Parathyroid adenoma (tissue), 2 donors: ENCODE results near the gene ADAMTSL1.

Source experiments
- H2AFZ ChIP-seq: fragments of 300-600 bp; sonication (generic); one replicate; pipeline ENCODE4 v1.7.0; 2017; ENCODE audit warnings: antibody characterized with exemption, mild to moderate bottlenecking
- H3K27ac ChIP-seq: fragments of 300-600 bp; sonication (generic); one replicate; pipeline ENCODE4 v1.7.0; 2017
- H3K27me3 ChIP-seq: fragments of 300-600 bp; sonication (generic); one replicate; pipeline ENCODE4 v1.7.0; 2017; ENCODE audit warnings: low read length; ENCODE audit not compliant: control insufficient read depth, insufficient read depth
- H3K36me3 ChIP-seq: fragments of 300-600 bp; sonication (generic); one replicate; pipeline ENCODE4 v1.7.0; 2017; ENCODE audit warnings: low read length; ENCODE audit not compliant: control insufficient read depth, insufficient read depth
- H3K4me1 ChIP-seq: fragments of 300-600 bp; sonication (generic); one replicate; pipeline ENCODE4 v1.7.0; 2017; ENCODE audit warnings: control low read depth
- H3K4me2 ChIP-seq: fragments of 300-600 bp; sonication (generic); one replicate; pipeline ENCODE4 v1.7.0; 2017; ENCODE audit warnings: low read length
- H3K4me3 ChIP-seq: fragments of 300-600 bp; sonication (generic); one replicate; pipeline ENCODE4 v1.7.0; 2017; ENCODE audit warnings: low read depth, low read length
- H3K79me2 ChIP-seq: fragments of 300-600 bp; sonication (generic); one replicate; pipeline ENCODE4 v1.7.0; 2017; ENCODE audit warnings: control low read depth
- H3K9ac ChIP-seq: fragments of 300-600 bp; sonication (generic); one replicate; pipeline ENCODE4 v1.7.0; 2017; ENCODE audit warnings: mild to moderate bottlenecking
- H3K9me3 ChIP-seq: fragments of 300-600 bp; sonication (generic); one replicate; pipeline ENCODE4 v1.7.0; 2017; ENCODE audit warnings: low read length; ENCODE audit not compliant: control insufficient read depth
- TF ChIP-seq, protein P1 (sequence below): fragments of 300-600 bp; sonication (generic); IDR thresholded peaks from one replicate; pipeline ENCODE4 v1.7.0; 2017; ENCODE audit warnings: antibody characterized with exemption, mild to moderate bottlenecking
- donor health status: primary hyperparathyroidism.

ADAMTSL1 gene

DNA sequence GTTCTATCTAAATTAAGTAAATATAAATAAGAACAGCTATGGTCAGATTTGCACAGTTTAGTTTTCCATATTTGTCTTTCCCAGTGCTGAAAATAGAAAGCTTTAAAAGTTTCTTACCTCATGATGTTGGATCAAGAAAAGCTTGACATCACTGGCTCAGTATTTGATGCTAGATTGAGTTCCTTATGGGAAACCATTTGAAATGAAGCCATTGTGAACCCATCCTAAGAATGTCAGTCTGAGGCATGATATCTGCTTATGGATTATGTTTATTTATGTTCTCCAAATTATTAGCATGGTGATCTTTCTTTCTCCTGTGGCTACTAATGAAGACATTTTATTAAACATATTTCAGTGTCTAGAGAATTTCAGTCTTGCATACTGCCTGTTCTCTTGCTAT lies 143.0 kb downstream of the ADAMTSL1 start:
- Histone ChIP-seq H3K27ac (no peak overlapping the region), H3K9ac (no peak overlapping the region), H3K4me1 (no peaks in the 10 kb centered on the region)

GRCh38 chr9:18617759-18618158 lies 143.8 kb downstream of the ADAMTSL1 start:
- no peak overlapping the region for H2AFZ ChIP-seq
- no peaks in the 10 kb centered on the region for H3K36me3 ChIP-seq
- H3K79me2 ChIP-seq: no peaks in the 10 kb centered on the region
- H3K9me3 ChIP-seq: no peaks in the 10 kb centered on the region
- H3K9ac ChIP-seq: no peak overlapping the region
- H3K4me2 ChIP-seq: no peak overlapping the region
- TF ChIP-seq, protein P1, sequence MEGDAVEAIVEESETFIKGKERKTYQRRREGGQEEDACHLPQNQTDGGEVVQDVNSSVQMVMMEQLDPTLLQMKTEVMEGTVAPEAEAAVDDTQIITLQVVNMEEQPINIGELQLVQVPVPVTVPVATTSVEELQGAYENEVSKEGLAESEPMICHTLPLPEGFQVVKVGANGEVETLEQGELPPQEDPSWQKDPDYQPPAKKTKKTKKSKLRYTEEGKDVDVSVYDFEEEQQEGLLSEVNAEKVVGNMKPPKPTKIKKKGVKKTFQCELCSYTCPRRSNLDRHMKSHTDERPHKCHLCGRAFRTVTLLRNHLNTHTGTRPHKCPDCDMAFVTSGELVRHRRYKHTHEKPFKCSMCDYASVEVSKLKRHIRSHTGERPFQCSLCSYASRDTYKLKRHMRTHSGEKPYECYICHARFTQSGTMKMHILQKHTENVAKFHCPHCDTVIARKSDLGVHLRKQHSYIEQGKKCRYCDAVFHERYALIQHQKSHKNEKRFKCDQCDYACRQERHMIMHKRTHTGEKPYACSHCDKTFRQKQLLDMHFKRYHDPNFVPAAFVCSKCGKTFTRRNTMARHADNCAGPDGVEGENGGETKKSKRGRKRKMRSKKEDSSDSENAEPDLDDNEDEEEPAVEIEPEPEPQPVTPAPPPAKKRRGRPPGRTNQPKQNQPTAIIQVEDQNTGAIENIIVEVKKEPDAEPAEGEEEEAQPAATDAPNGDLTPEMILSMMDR: no peak
- no peak overlapping the region for H3K27ac ChIP-seq
- no peaks in the 10 kb centered on the region for H3K27me3 ChIP-seq
- no peaks in the 10 kb centered on the region for H3K4me1 ChIP-seq
- no peak overlapping the region for H3K4me3 ChIP-seq

More for the DNA sequence above, 143.0 kb downstream of the ADAMTSL1 start:
- TF ChIP-seq, protein P1: no peak
- Histone ChIP-seq H3K4me2 (no peak overlapping the region), H2AFZ (no peak overlapping the region), H3K27me3 (no peaks in the 10 kb centered on the region), H3K4me3 (no peak overlapping the region), H3K9me3 (no peaks in the 10 kb centered on the region), H3K36me3 (no peaks in the 10 kb centered on the region), H3K79me2 (no peaks in the 10 kb centered on the region)

DNA sequence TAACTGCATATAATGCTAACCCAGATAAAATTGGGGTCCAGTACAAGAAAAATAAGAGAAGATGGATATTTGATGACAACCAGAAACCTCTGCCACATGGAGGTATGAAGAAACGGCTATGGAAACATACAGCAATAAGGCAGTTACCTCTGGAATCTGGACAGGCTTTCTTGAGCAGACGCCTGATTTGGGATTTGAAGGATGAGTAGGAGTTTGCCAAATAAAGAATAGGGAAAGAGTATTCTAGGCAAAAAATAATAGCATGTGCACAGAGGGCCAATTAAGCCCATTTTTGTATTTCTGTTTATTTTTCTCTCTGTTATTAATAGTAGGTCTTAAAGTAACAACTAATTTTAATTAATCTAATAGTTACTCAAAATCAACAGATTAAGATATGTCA lies 144.9 kb downstream of the ADAMTSL1 start:
- H3K36me3 ChIP-seq: no peaks in the 10 kb centered on the region
- H3K9ac ChIP-seq: no peak overlapping the region
- TF ChIP-seq, protein P1: no peak
- no peak overlapping the region for H3K4me2 ChIP-seq
- H3K27me3 ChIP-seq: no peaks in the 10 kb centered on the region
- no peaks in the 10 kb centered on the region for H3K9me3 ChIP-seq
- H3K79me2 ChIP-seq: no peaks in the 10 kb centered on the region
- H3K4me3 ChIP-seq: no peak overlapping the region
- no peak overlapping the region for H2AFZ ChIP-seq
- no peak overlapping the region for H3K27ac ChIP-seq
- H3K4me1 ChIP-seq: no peaks in the 10 kb centered on the region

DNA sequence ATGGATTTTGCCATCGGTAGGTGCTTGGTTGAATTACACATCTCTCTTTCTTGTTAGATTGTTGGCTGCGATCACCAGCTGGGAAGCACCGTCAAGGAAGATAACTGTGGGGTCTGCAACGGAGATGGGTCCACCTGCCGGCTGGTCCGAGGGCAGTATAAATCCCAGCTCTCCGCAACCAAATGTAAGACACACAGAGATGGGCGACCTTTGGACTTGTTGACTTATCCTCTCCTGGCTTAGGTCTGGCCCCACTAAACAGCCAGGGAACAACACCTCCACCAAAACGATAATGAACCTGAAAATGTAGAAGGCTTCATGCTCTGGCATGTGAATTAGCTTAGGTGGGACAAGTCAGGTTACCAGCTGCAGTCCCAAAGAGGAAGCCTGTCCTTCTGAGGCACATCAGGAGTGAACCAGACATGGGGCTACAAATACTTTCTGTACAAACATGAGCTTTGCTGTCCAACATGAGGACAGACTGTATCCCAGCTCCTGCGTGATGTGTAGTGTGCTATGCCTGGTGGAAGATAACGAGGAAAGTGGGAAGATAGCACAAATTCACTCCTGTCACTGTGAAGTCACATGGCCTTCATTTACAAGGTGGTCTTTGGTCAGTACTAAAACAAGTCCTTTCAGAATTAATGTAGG lies 148.4 kb downstream of the ADAMTSL1 start:
- Histone ChIP-seq H3K9me3 (no peaks in the 10 kb centered on the region), H2AFZ (no peak overlapping the region), H3K27me3 (no peaks in the 10 kb centered on the region), H3K79me2 (no peaks in the 10 kb centered on the region), H3K27ac (no peak overlapping the region), H3K4me1 (no peaks in the 10 kb centered on the region), H3K4me3 (no peak overlapping the region), H3K9ac (no peak overlapping the region), H3K4me2 (no peak overlapping the region), H3K36me3 (no peaks in the 10 kb centered on the region)
- TF ChIP-seq, protein P1: no peak
